H1 (cell line): Measurements from ENCODE around the gene CSH1. TPM values are rescaled to one million over a fixed set of nuclear protein-coding genes. Genes with fewer than 3 reads are reported as not detected.
A peak's percentile ranks its signal among the peaks of the same experiment; 100 is the strongest.

Source experiments
- CBX8 ChIP-seq: fragments of 300-800, 300-1000 bp; sonication (generic); IDR thresholded peaks from 2 replicates; pipeline ENCODE4 v1.7.1; 2016; ENCODE audit warnings: low read depth, low read length, borderline replicate concordance
- EGR1 ChIP-seq: IDR thresholded peaks from 2 replicates; pipeline ENCODE4 v1.6.1; 2011; ENCODE audit warnings: low read depth, low read length, borderline replicate concordance
- GABPA ChIP-seq: IDR thresholded peaks from 2 replicates; pipeline ENCODE4 v1.6.1; 2011; ENCODE audit warnings: mild to moderate bottlenecking, low read length, moderate library complexity, borderline replicate concordance; ENCODE audit not compliant: insufficient read depth
- JUN ChIP-seq: IDR thresholded peaks from 2 replicates; pipeline ENCODE4 v1.6.1; 2011; ENCODE audit warnings: low read depth, mild to moderate bottlenecking, improper control_type of control experiment, low read length
- JUND ChIP-seq: IDR thresholded peaks from 2 replicates; pipeline ENCODE4 v1.6.1; 2011; ENCODE audit warnings: mild to moderate bottlenecking, improper control_type of control experiment, low read length
- KDM1A ChIP-seq: fragments of 200-600, 300-600 bp; sonication (generic); IDR thresholded peaks from 2 replicates; pipeline ENCODE4 v1.7.1; 2016; ENCODE audit warnings: mild to moderate bottlenecking, low read length, borderline replicate concordance
- POLR2AphosphoS5 ChIP-seq: IDR thresholded peaks from 2 replicates; pipeline ENCODE4 v1.6.1; 2011; ENCODE audit warnings: low read depth, low read length
- RAD21 ChIP-seq, 2 experiments: IDR thresholded peaks in 1 of 2; conservative IDR thresholded peaks in 1 of 2; 2 replicates each; pipeline ENCODE4 v1.6.1; 2011; ENCODE audit warnings: low read depth in 2 of 2, low read length in 2 of 2, improper control_type of control experiment in 1 of 2, inconsistent platforms in 1 of 2, mild to moderate bottlenecking in 1 of 2, moderate library complexity in 1 of 2
- SAP30 ChIP-seq: fragments of 300-600 bp; sonication (generic); IDR thresholded peaks from 2 replicates; pipeline ENCODE4 v1.7.1; 2012; ENCODE audit warnings: low read length, moderate library complexity, mild to moderate bottlenecking, inconsistent platforms; ENCODE audit not compliant: insufficient read depth, insufficient replicate concordance
- SIN3A ChIP-seq, 2 experiments: IDR thresholded peaks in 1 of 2; conservative IDR thresholded peaks in 1 of 2; 2 replicates each; pipeline ENCODE4 v1.6.1; 2011 to 2012; ENCODE audit warnings: low read length in 2 of 2, improper control_type of control experiment in 1 of 2, low read depth in 1 of 2, mild to moderate bottlenecking in 1 of 2
- SP1 ChIP-seq: IDR thresholded peaks from 2 replicates; pipeline ENCODE4 v1.6.1; 2011; ENCODE audit warnings: low read depth, low read length
- SRF ChIP-seq: IDR thresholded peaks from 2 replicates; pipeline ENCODE4 v1.6.1; 2011; ENCODE audit warnings: mild to moderate bottlenecking, low read depth, low read length, moderate library complexity
- SUZ12 ChIP-seq: fragments of 200-600 bp; sonication (generic); IDR thresholded peaks from 2 replicates; pipeline ENCODE4 v1.6.1; 2012; ENCODE audit warnings: mild to moderate bottlenecking, inconsistent platforms, low read length, moderate library complexity, mixed read lengths
- YY1 ChIP-seq: IDR thresholded peaks from 2 replicates; pipeline ENCODE4 v1.6.1; 2011; ENCODE audit warnings: low read depth, mild to moderate bottlenecking, low read length
- ZNF274 ChIP-seq: IDR thresholded peaks from 2 replicates; pipeline ENCODE4 v1.7.0; 2012; ENCODE audit warnings: low read length, borderline replicate concordance; ENCODE audit errors: extremely low read depth
- polyA plus RNA-seq, 7 experiments: library from polyadenylated mRNA; depleted of rRNA in 3 of 7; stranded (reverse) in 5 of 7; unstranded in 2 of 7; fragments of >200 nt in 5 of 7; fragments of 200-250 nt in 2 of 7; gene quantifications; 1 replicate in 5 of 7; 2 replicates in 1 of 7; 4 replicates in 1 of 7; pipeline versions ENCODE4 v1.2.1 to v1.2.3, GENCODE V29; 2011 to 2013; ENCODE audit warnings: missing spikeins in 2 of 7, mixed read lengths in 2 of 7
- total RNA-seq: library from RNA; stranded (reverse); fragmentation: NEBNext Ultra II Directional; extraction: Animal tissue kit (Norgen Biotek cat#: 25700); gene quantifications from 2 replicates; pipeline ENCODE4 v1.2.1, GENCODE V29; 2021

Gene CSH1
- total and polyA plus RNA-seq, 2 of the 8 experiments (the other 6 are each of a cell fraction or from before 2014, with no cell fraction given): 0.12 TPM; not detected in 1

DNA sequence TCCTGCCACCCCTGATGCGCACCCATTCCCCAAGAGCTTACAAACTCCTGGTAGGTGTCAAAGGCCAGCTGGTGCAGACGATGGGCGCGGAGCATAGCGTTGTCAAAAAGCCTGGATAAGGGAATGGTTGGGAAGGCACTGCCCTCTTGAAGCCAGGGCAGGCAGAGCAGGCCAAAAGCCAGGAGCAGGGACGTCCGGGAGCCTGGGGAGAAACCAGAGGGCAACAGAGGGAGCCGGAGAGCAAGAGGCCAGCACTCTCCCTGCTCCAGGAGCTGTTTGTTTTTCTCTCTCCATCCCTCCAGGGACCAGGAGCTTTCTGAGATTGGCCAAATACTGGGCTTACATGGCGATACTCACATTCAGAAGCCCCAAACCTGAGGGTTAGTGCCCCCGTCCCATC lies 21.9 kb upstream of the CSH1 start (continued):
- TF ChIP-seq EGR1: peak; percentile 75
- peak; percentile 25 to 30; a peak in 2 of 4 replicates for TF ChIP-seq RAD21 (IDR thresholded peaks at IDR 0.05 in 1 of 2, conservative IDR thresholded peaks at IDR 0.05 in 1 of 2; ENCODE audit: low read depth in 2 of 2, low read length in 2 of 2)
- peak; percentile 33 to 54; a peak in 1 of 4 replicates for TF ChIP-seq SIN3A (conservative IDR thresholded peaks at IDR 0.05 in 1 of 2, IDR thresholded peaks at IDR 0.05 in 1 of 2; ENCODE audit: low read depth in 1 of 2, low read length in 2 of 2)
- TF ChIP-seq JUN: no peak
- TF ChIP-seq SAP30: no peak
- peak; percentile 88 for TF ChIP-seq SP1
- TF ChIP-seq CBX8: no peak
- no peak for TF ChIP-seq ZNF274
- no peak for TF ChIP-seq SRF
- TF ChIP-seq POLR2AphosphoS5: no peak
- TF ChIP-seq JUND: no peak
- no peak for TF ChIP-seq KDM1A
- TF ChIP-seq SUZ12: no peak
- TF ChIP-seq YY1: 0 out of 2 replicates have a peak, but pooled peaks have one; percentile 20
- TF ChIP-seq GABPA: no peak
